Heart right ventricle (tissue), 16 donors: Measurements from ENCODE around the gene MAN1A1. TPM values are rescaled to one million over a fixed set of nuclear protein-coding genes. Genes with fewer than 3 reads are reported as not detected.

Source experiments
- ATAC-seq, 8 donors: fragments of 200-7000 bp; cut with Tn5 transposase; one replicate each; pipeline ENCODE4 v1.9.1; 2020; ENCODE audit warnings: mild to moderate bottlenecking in 8 of 8, moderate library complexity in 8 of 8, moderate number of reproducible peaks in 1 of 8
- DNase-seq, 2 donors: peaks; one replicate each; pipeline ENCODE4 v3.0.0-alpha.2; 2020
- H3K27ac ChIP-seq, 10 donors: fragments of 200-600 bp; sonication (generic) in 2 of 10; one replicate each; pipeline versions ENCODE4 v1.5.0 to v1.8.0; 2020 to 2022; ENCODE audit warnings: mild to moderate bottlenecking in 3 of 10
- H3K27me3 ChIP-seq, 7 donors: fragments of 200-600 bp; one replicate each; pipeline ENCODE4 v1.8.0; 2021 to 2022; ENCODE audit warnings: mild to moderate bottlenecking in 2 of 7
- H3K36me3 ChIP-seq, 9 donors: fragments of 200-600 bp; sonication (generic) in 1 of 9; one replicate each; pipeline versions ENCODE4 v1.5.0 to v1.8.0; 2020 to 2022; ENCODE audit warnings: mild to moderate bottlenecking in 2 of 9
- H3K4me1 ChIP-seq, 9 donors: fragments of 200-600 bp; sonication (generic) in 1 of 9; one replicate each; pipeline versions ENCODE4 v1.5.0 to v1.8.0; 2020 to 2022; ENCODE audit warnings: mild to moderate bottlenecking in 4 of 9
- H3K4me3 ChIP-seq, 10 donors: fragments of 200-600 bp; sonication (generic) in 2 of 10; one replicate each; pipeline versions ENCODE4 v1.5.0 to v1.8.0; 2020 to 2022; ENCODE audit warnings: mild to moderate bottlenecking in 7 of 10, moderate library complexity in 2 of 10
- H3K9me3 ChIP-seq, 11 donors: fragments of 200-600 bp in 10 of 11; sonication (generic) in 2 of 11; one replicate each; pipeline versions ENCODE4 v1.5.0 to v1.8.0; 2013 to 2022; ENCODE audit warnings: mild to moderate bottlenecking in 2 of 11, control low read depth in 1 of 11, moderate library complexity in 1 of 11
- CTCF ChIP-seq, 9 donors: fragments of 200-600 bp; sonication (generic) in 2 of 9; IDR thresholded peaks; one replicate each; pipeline versions ENCODE4 v1.5.0 to v1.8.0; 2021 to 2022; ENCODE audit warnings: antibody characterized with exemption in 9 of 9, mild to moderate bottlenecking in 5 of 9, moderate library complexity in 1 of 9
- WGBS, 2 donors: extraction: QIAGEN DNeasy Blood & Tissue Kit; methylation state at CpG; one replicate each; pipeline ENCODE4 v1.1.7; 2013; ENCODE audit warnings: inconsistent platforms in 1 of 2; 5-methylcytosine and 5-hydroxymethylcytosine counted together
- intact Hi-C, 10 donors: fragments of 100-400 bp; cut with DNase I; formaldehyde crosslinking; loops; one replicate each; pipeline versions ENCODE4 v1.11.1 to v1.14.2; 2022
- polyA plus RNA-seq, 2 donors: library from polyadenylated mRNA; stranded (reverse); fragments of 200-250 nt; gene quantifications; one replicate each; pipeline ENCODE4 v1.2.3, GENCODE V29; 2013
- total RNA-seq, 10 donors: library from RNA; stranded (reverse); fragmentation: NEBNext Ultra II Directional in 3 of 10; extraction: Animal tissue kit (Norgen Biotek cat#: 25700) in 3 of 10; gene quantifications; one replicate each; pipeline versions ENCODE4 v1.2.1 to v1.2.4, GENCODE V29; 2021 to 2023
- donor health status: Arrhythmogenic right ventricular cardiomyopathy.
- donor health status: ischemic (EF 13 %, LVEDD 7.1; RV severe dilation, severe dysfunction).
- donor health status: healthy with polysubstance abuse.
- donor health status: DM: no; HTN: yes; CAD: no.
- donor health status: DM: no; HTN: no; CAD: no.
- donor health status: ischemic (EF 25% LVEDD 6.9; RV normal size, moderate dysfunction).
- donor health status: ischemic (EF 25% LVEDD 5.7; RV mildly dilated, moderate dysfunction).
- donor health status: healthy.
- donor health status: DM: yes; HTN: yes; CAD: no.
- donor health status: Ischemic cardiomyopathy.
- donor health status: ischemic (EF 35%, LVEDD 5.7; RV mildly dilated, moderate dysfunction).
- donor health status: nonischemic (EF 11% LVEDD 7.7; RV severe dilation, severe dysfunction).
- donor health status: DM: yes; HTN: yes; CAD: no.
- donor health status: PGD.
- donor health status: ischemic (EF 29% LVEDD 5.4; RV normal size, mild dysfunction).
- donor health status: nonischemic (EF 23%, LVEDD 6.1; RV moderate dilation, normal function).

Gene MAN1A1
- total and polyA plus RNA-seq, 12 donors = 6.2 to 22.0 (median 10.2) TPM

GRCh38 chr6:119289651-119290050, 59.9 kb downstream of the MAN1A1 start:
- intact Hi-C loops = no loop called here
- Histone ChIP-seq H3K27me3 (no peaks in the 10 kb centered on the region), H3K9me3 (no peaks in the 10 kb centered on the region), H3K4me1 (peaks cover 0 to under 1% (median 0%) of the 10 kb centered on the region in 9 donors), H3K27ac (no peak overlapping the region), H3K36me3 (peaks cover 0 to 8% (median 0%) of the 10 kb centered on the region in 9 donors), H3K4me3 (no peak overlapping the region)
- WGBS, 2 donors = 88 to 90% methylated on average over 3 of the region's 3 CpGs
- DNase-seq = no peak
- ATAC-seq = no peak
- TF ChIP-seq CTCF (IDR thresholded peaks at IDR 0.05) = no peak

- TF ChIP-seq CTCF (IDR thresholded peaks at IDR 0.05) = no peak
- no peaks in the 10 kb centered on the region for H3K9me3 ChIP-seq
- 92 to 96% methylated on average over 3 of the region's 3 CpGs for WGBS, 2 donors
- DNase-seq = no peak
- no peaks in the 10 kb centered on the region for H3K27me3 ChIP-seq
- H3K27ac ChIP-seq = no peak overlapping the region
- H3K36me3 ChIP-seq = peaks cover 0 to 12% (median 0%) of the 10 kb centered on the region in 9 donors
- H3K4me3 ChIP-seq = no peak overlapping the region
- peaks cover 0 to 1% (median 0%) of the 10 kb centered on the region in 9 donors for H3K4me1 ChIP-seq
- intact Hi-C loops = no loop called here
- ATAC-seq = no peak
These were observed 63.5 kb downstream of the MAN1A1 start for GRCh38 chr6:119285908-119286625.

- Histone ChIP-seq H3K36me3 (peaks cover 0 to 8% (median 0%) of the 10 kb centered on the region in 9 donors), H3K9me3 (no peaks in the 10 kb centered on the region), H3K27me3 (no peaks in the 10 kb centered on the region), H3K4me3 (no peak overlapping the region), H3K27ac (no peak overlapping the region), H3K4me1 (peaks cover 0 to 7% (median 0%) of the 10 kb centered on the region in 9 donors)
- TF ChIP-seq CTCF (IDR thresholded peaks at IDR 0.05) = no peak
- intact Hi-C loops = no loop called here
- 74 to 97% methylated on average over 4 of the region's 4 CpGs for WGBS, 2 donors
- no peak for ATAC-seq
- DNase-seq = no peak
These were observed 64.6 kb downstream of the MAN1A1 start for GRCh38 chr6:119284861-119285521.

GRCh38 chr6:119283979-119284545, 65.5 kb downstream of the MAN1A1 start:
- Histone ChIP-seq H3K27me3 (no peaks in the 10 kb centered on the region), H3K36me3 (peaks cover 0 to 8% (median 0%) of the 10 kb centered on the region in 9 donors), H3K27ac (no peak overlapping the region), H3K4me3 (no peak overlapping the region), H3K4me1 (peaks cover 0 to 7% (median 0%) of the 10 kb centered on the region in 9 donors), H3K9me3 (no peaks in the 10 kb centered on the region)
- intact Hi-C loops = no loop called here
- WGBS, 2 donors = 77 to 83% methylated on average over 6 of the region's 6 CpGs
- no peak for TF ChIP-seq CTCF (IDR thresholded peaks at IDR 0.05)
- DNase-seq (no peak), ATAC-seq (no peak)
